T-helper 2 cell treated with Interferon-gamma antibody and Interleukin-4, amounts not matched to agents 5 μg/mL and 100 μg/mL, for 36 hours (primary cell): ENCODE measurements around the gene ZNF423.

Source experiments
- DNase-seq: peaks from one replicate; pipeline ENCODE4 v3.0.0; 2021; ENCODE audit warnings: low spot score
- H3K27ac Mint-ChIP-seq: one replicate; pipeline ENCODE4 v1.8.0; 2021; ENCODE audit warnings: mild to moderate bottlenecking, mixed read lengths
- H3K27me3 Mint-ChIP-seq: one replicate; pipeline ENCODE4 v1.8.0; 2021; ENCODE audit warnings: low read depth, mixed read lengths
- H3K36me3 Mint-ChIP-seq: one replicate; pipeline ENCODE4 v1.8.0; 2021; ENCODE audit warnings: low read depth, mixed read lengths
- H3K4me1 Mint-ChIP-seq: one replicate; pipeline ENCODE4 v1.8.0; 2021; ENCODE audit warnings: low read depth, mixed read lengths
- H3K4me3 Mint-ChIP-seq: one replicate; pipeline ENCODE4 v1.8.0; 2022; ENCODE audit warnings: mild to moderate bottlenecking, moderate library complexity, mixed read lengths
- H3K9me3 Mint-ChIP-seq: one replicate; pipeline ENCODE4 v1.8.0; 2021; ENCODE audit warnings: mixed read lengths

ZNF423 gene

DNA sequence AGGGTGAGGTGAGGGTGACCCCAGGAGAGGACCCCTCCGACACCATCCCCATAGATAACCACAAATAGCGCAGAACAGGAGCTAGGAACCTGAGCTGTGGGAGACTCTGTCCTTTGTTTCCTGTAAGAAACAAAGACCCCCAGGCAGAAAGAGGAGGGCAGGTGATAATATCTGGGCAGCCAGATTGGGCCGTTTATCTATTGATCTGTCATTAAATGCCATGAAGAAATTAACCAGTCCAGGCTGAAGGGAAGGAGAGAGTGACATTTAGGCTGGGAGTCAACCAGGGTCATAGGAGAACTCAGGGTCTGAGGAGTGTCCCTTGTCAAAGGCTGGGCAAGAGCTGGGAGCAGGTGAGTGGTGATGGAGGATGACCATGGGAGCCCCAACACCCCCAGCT lies 324.5 kb downstream of the ZNF423 start:
- Mint-ChIP-seq H3K4me1 (peaks cover 6% of the 10 kb centered on the region), H3K27me3 (peaks cover 2% of the 10 kb centered on the region), H3K4me3 (no peak overlapping the region), H3K27ac (no peak overlapping the region), H3K36me3 (no peaks in the 10 kb centered on the region), H3K9me3 (no peaks in the 10 kb centered on the region)
- DNase-seq: no peak

GRCh38 chr16:49530427-49530970 lies 325.4 kb downstream of the ZNF423 start:
- no peak overlapping the region for H3K27ac Mint-ChIP-seq
- H3K27me3 Mint-ChIP-seq: peaks cover 2% of the 10 kb centered on the region
- H3K4me1 Mint-ChIP-seq: peaks cover 6% of the 10 kb centered on the region
- no peak overlapping the region for H3K4me3 Mint-ChIP-seq
- H3K9me3 Mint-ChIP-seq: no peaks in the 10 kb centered on the region
- no peaks in the 10 kb centered on the region for H3K36me3 Mint-ChIP-seq
- DNase-seq: no peak

- Mint-ChIP-seq H3K27ac (no peak overlapping the region), H3K36me3 (no peaks in the 10 kb centered on the region)
These were observed 326.4 kb downstream of the ZNF423 start for GRCh38 chr16:49529411-49530045.

GRCh38 chr16:49528866-49529288 lies 327.0 kb downstream of the ZNF423 start:
- no peaks in the 10 kb centered on the region for H3K36me3 Mint-ChIP-seq
- peaks cover 6% of the 10 kb centered on the region for H3K4me1 Mint-ChIP-seq
- H3K27me3 Mint-ChIP-seq: peaks cover 2% of the 10 kb centered on the region
- no peaks in the 10 kb centered on the region for H3K9me3 Mint-ChIP-seq
- no peak overlapping the region for H3K27ac Mint-ChIP-seq
- DNase-seq: no peak
- no peak overlapping the region for H3K4me3 Mint-ChIP-seq

More at GRCh38 chr16:49529411-49530045, 326.4 kb downstream of the ZNF423 start:
- no peak overlapping the region for H3K4me3 Mint-ChIP-seq
- H3K4me1 Mint-ChIP-seq: peaks cover 6% of the 10 kb centered on the region
- H3K9me3 Mint-ChIP-seq: no peaks in the 10 kb centered on the region
- peaks cover 2% of the 10 kb centered on the region for H3K27me3 Mint-ChIP-seq
- DNase-seq: no peak

DNA sequence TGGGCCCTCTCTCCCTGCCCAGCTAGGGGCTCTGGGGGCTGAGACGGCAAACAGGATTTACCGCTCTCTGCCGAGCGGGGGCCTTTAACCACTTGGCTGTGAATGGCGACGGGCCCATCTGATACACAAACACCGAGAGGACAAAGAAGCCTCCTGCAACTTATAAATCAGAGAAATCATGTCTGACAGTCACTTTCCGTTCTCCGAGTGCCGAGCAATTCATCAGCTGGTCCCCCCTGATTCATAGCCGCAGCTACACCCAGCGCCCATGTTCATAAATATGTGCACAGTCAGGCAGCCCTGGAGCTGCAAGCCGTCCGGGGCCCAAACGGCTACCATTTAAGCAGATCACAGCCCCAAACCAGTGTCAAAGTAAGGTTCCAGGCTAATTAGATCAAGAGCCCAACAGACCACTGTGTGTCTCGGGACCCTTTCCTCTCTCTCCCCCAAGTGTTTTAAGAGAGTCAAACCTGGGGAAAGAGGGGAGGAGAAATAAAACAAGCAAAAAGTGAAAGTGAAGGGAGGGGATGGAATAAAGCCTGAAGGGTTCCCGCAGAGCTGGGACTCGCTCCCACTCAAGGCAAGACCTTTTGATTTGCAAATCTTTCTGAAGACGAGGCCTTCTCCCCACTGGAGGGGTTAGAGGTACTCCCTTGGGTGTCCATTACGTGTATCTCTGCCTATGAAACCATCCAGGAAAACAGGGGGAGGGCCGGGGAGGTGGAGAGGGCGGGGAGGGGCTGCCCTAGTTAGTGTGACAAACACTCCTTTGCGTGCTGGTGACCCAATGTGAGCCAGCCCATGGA lies 327.6 kb downstream of the ZNF423 start:
- no peak overlapping the region for H3K27ac Mint-ChIP-seq
- DNase-seq: no peak
- H3K4me1 Mint-ChIP-seq: peaks cover 6% of the 10 kb centered on the region
- peak overlapping the region; percentile 76 for H3K4me3 Mint-ChIP-seq
- no peaks in the 10 kb centered on the region for H3K9me3 Mint-ChIP-seq
- peaks cover 2% of the 10 kb centered on the region for H3K27me3 Mint-ChIP-seq
- H3K36me3 Mint-ChIP-seq: no peaks in the 10 kb centered on the region

DNA sequence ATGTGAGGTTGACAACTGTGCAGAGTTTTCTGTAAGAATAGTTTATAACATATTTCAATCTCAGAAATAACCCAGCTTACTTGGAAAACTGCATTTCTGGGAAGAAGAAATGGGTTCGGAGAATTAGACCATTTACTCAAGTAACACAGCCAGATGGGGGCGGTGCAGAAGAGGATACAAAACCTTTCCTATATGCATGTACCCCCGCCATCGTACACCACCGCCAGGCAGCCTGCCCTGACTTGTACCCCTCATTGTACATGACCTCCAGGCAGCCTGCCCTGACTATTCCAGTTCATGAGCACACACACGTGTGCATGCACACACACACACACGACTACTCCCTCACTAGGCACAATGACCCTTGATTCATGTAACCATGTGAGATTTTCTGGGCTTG lies 328.3 kb downstream of the ZNF423 start:
- Mint-ChIP-seq H3K4me1 (peaks cover 6% of the 10 kb centered on the region), H3K4me3 (peak overlapping the region; percentile 2), H3K36me3 (no peaks in the 10 kb centered on the region), H3K9me3 (no peaks in the 10 kb centered on the region), H3K27ac (no peak overlapping the region), H3K27me3 (peaks cover 2% of the 10 kb centered on the region)
- no peak for DNase-seq

DNA sequence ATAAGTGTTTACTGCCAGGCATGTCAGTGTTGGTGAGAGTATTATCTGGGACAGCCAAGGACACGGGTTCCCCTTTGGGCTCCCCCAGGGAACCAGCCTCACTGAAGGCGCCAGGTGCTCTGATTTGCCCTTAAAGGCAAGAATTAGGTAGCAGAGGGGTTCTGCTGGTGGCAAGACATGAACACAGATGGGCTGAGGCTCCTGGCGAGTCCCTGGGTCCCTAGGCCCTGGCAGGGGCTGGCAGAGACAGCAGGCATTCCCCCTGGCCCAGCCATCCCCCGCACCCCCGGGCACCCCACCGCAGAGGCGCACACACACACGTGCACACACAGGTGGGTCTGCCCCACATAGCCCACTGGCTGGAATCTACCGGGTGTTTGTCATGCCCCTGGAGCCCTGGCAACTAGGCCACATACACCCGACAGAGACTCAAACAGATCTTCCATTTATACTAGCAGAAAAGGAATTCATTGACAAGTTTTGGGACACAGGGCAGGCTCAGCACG lies 329.0 kb downstream of the ZNF423 start:
- Mint-ChIP-seq H3K36me3 (no peaks in the 10 kb centered on the region), H3K4me3 (no peak overlapping the region), H3K27me3 (peaks cover 2% of the 10 kb centered on the region), H3K9me3 (no peaks in the 10 kb centered on the region), H3K4me1 (peaks cover 6% of the 10 kb centered on the region), H3K27ac (no peak overlapping the region)
- no peak for DNase-seq

- Mint-ChIP-seq H3K4me3 (no peak overlapping the region), H3K27ac (no peak overlapping the region), H3K4me1 (peaks cover 6% of the 10 kb centered on the region), H3K36me3 (no peaks in the 10 kb centered on the region), H3K9me3 (no peaks in the 10 kb centered on the region), H3K27me3 (peaks cover 2% of the 10 kb centered on the region)
- DNase-seq: no peak
These were observed 331.0 kb downstream of the ZNF423 start for GRCh38 chr16:49524947-49525315.

DNA sequence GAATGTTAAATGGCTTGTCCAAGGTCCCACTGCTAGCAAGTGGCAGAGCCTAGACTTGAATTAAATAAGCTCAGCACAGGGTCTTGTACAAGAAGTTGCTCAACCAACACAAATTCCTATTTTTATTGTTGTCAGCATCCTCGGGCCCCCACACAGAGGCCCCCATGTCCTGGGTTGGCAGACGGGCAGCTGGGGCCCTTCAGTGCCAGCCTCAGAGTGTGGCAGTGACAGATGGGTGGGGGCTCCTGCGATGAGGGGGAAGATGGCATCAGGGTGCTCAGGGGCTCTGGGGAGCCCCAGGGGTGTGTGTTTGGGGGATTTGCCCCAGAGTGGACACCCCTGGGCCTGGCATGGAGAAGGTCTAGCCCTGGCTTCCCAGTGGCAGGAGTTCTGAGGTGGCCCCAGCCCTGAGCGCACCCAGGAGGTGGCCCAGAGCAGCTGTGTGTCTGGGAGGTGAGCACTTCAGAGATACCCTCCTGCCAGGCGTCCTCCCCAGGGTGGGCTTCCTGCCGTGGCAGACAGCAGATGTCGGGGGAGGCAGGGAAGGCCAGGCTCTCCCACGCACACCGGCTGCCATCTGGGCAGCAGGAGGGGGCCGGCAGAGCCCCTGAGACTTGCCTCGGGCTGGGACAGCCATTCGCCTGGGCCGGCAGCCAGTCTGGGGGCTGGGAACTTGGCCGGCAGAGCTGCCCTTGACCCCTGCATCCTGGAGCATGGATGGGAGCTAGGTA lies 331.5 kb downstream of the ZNF423 start:
- Mint-ChIP-seq H3K4me1 (peaks cover 6% of the 10 kb centered on the region), H3K27ac (no peak overlapping the region), H3K36me3 (no peaks in the 10 kb centered on the region), H3K9me3 (no peaks in the 10 kb centered on the region), H3K4me3 (no peak overlapping the region), H3K27me3 (peaks cover 2% of the 10 kb centered on the region)
- DNase-seq: no peak

DNA sequence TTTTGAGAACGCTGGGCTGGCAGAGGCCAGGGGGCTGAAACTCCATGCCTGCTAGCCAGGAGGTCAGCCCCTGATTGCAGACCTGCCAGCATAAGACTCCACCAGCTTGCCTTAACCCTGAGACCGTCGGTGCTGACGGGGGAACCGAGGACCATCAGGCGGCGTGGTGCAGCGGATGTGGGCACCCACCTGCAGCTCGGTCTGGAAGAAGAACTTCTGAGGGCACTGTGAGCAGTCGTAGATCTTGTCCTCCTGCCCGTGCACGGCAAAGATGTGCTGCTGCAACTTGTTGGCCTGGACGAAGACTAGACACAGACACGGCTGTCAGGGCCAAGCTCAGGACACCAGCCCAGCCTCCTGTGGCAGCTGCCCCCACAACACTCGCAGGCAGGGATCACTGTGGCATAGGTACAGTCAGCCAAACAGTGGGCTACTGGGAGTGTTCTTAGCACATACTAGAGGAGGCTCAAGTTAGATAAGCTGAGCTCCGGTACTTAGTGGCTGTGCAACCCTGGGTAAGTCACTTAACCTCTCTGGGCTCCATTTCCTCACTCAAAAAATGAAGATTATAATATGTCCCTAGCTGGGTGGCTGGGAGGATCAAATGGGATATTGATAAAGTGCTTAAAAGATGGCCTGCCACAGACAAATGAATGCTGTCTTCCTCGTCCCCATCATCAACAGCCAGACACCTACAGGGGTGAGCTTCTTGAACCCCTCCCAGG lies 332.3 kb downstream of the ZNF423 start:
- Mint-ChIP-seq H3K36me3 (no peaks in the 10 kb centered on the region), H3K9me3 (no peaks in the 10 kb centered on the region), H3K4me3 (no peak overlapping the region), H3K27me3 (peaks cover 2% of the 10 kb centered on the region), H3K4me1 (peaks cover 6% of the 10 kb centered on the region), H3K27ac (no peak overlapping the region)
- no peak for DNase-seq

- Mint-ChIP-seq H3K4me1 (no peaks in the 10 kb centered on the region), H3K9me3 (no peaks in the 10 kb centered on the region), H3K27ac (no peak overlapping the region), H3K4me3 (no peak overlapping the region), H3K36me3 (no peaks in the 10 kb centered on the region), H3K27me3 (no peaks in the 10 kb centered on the region)
- no peak for DNase-seq
These were observed 334.1 kb downstream of the ZNF423 start for GRCh38 chr16:49521734-49522325.

DNA sequence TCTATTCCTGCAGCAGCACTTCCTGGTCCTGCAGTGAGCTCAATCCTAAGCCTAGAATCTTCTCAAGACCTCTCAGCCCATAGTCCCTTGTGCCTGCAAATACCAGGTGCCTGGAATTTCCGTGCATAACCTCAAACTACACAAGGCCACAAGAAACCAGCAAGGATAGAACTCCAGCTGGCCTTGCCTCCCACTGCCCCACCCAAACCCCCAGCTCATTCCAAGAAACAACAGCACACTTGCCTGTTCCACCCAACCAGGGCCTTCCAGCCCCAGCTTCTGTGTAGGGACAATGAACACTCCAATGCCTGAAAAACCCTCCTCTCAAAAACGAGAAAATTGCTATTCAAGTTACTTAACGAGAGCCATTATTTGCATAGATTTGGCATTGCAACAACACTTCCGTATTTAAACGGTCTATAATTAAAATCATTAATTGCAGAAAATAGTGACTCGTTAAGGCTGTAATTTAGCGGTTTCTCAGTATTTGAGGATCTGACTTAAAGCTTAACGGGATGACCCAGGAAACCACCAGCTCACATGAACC lies 335.3 kb downstream of the ZNF423 start:
- no peaks in the 10 kb centered on the region for H3K27me3 Mint-ChIP-seq
- no peak overlapping the region for H3K4me3 Mint-ChIP-seq
- no peaks in the 10 kb centered on the region for H3K9me3 Mint-ChIP-seq
- H3K36me3 Mint-ChIP-seq: no peaks in the 10 kb centered on the region
- DNase-seq: no peak
- H3K27ac Mint-ChIP-seq: no peak overlapping the region
- no peaks in the 10 kb centered on the region for H3K4me1 Mint-ChIP-seq

DNA sequence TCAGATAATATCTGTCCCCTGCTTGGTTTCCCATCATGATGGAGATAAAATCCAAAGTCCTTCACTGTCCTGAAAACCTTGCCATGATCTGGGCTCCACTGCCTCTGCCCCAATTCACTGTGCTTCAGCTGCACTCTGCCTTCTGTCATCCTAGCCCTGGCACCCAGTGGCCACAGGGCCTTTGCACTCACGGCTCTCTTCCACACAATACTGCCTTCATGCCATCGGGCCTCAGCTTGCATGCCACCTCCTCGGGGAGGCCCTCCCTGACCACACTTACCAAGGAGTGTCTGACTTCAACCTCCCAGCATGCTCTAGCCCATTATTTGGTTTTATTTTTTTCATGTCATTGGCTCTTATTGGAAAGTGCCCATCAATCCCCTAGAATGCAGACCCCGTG lies 336.2 kb downstream of the ZNF423 start:
- Mint-ChIP-seq H3K4me1 (no peaks in the 10 kb centered on the region), H3K27ac (no peak overlapping the region), H3K36me3 (no peaks in the 10 kb centered on the region)

More for the DNA sequence above, 336.2 kb downstream of the ZNF423 start:
- no peak for DNase-seq
- H3K27me3 Mint-ChIP-seq: no peaks in the 10 kb centered on the region
- H3K4me3 Mint-ChIP-seq: no peak overlapping the region
- no peaks in the 10 kb centered on the region for H3K9me3 Mint-ChIP-seq
